Measurements from ENCODE around the gene OSBPL3.
A peak's percentile ranks its signal among the peaks of the same experiment; 100 is the strongest.

OSBPL3 gene

GRCh38 chr7:24980534-24981170 lies 674 bp upstream of the OSBPL3 start:
- no peak for DNase-seq (ENCODE audit: low read depth in 2 of 2)

GRCh38 chr7:24979470-24979862 lies 512 bp downstream of the OSBPL3 start:
- peak; percentile 68 to 70 for DNase-seq (ENCODE audit: low read depth in 2 of 2)

GRCh38 chr7:24978843-24979469 lies 1.0 kb downstream of the OSBPL3 start:
- no peak for DNase-seq (ENCODE audit: low read depth in 2 of 2)

DNA sequence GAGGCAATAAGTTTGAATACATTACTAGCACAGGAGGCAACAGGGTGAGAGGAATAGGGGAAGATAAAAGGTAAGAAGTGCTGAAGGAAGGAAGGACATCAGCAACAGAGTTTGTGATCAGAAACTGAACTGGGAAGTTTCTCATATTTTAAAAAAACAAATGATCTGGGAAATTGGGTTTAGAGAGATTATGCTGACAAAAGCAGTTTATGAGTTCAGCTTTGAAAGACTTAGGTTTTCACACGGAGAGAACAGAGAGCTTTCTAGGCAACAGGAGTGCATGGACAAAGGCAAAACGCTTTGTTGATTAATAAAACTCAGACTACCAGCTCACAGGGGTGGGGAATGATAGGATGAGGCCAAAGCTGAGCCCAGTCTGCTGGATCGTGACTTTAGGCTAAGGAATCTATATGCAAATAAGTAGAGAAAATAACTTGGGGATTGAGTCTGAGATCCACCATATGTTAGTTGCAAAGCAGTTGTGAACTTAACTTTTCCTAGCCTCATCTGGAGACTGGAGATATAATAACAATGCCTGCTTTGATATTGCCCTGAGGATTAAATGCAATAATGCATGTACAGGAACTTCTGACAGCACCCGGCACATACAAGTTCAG lies 4.2 kb downstream of the OSBPL3 start:
- no peak for DNase-seq (ENCODE audit: low read depth in 2 of 2)

DNA sequence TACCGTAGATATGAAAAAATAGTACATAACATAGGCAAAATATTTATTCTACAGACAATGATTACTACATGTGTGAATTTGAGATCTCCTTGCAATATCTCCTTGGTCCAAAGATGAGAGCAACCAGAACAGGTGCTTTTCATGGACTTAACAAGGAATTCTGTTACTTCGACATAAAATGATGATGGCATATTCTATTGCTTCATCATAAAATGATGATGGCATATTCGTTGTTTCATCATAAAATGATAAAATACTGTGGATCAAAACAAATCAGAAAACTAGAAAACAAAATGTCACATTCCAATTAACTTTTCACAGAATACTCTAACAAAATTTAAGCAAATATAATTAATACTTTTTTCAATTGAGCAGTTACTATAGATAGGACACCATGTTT lies 4.8 kb downstream of the OSBPL3 start:
- no peak for DNase-seq (ENCODE audit: low read depth in 2 of 2)

GRCh38 chr7:24974026-24974832 lies 5.7 kb downstream of the OSBPL3 start:
- no peak for DNase-seq (ENCODE audit: low read depth in 2 of 2)

- no peak for DNase-seq (ENCODE audit: low read depth in 2 of 2)
Observed at GRCh38 chr7:24972991-24973390, 7.0 kb downstream of the OSBPL3 start.

DNA sequence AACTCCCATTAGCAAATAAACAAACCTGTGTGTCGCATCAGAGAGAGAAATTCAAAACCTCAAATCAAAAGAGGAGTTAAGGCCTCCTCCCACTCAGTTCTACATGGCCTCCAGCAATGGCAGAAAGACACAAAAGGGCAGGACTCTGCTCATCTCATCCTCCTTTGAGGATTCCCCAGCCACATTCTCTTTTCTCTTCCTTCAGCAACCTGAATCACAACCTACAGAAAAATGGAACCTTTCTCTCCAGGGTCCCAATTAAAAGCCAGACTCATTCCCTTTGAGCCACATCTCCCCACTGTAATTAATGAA lies 7.9 kb downstream of the OSBPL3 start:
- no peak for DNase-seq (ENCODE audit: low read depth in 2 of 2)

- DNase-seq (ENCODE audit: low read depth in 2 of 2), result no peak
Observed at GRCh38 chr7:24971333-24972165, 8.4 kb downstream of the OSBPL3 start.

DNA sequence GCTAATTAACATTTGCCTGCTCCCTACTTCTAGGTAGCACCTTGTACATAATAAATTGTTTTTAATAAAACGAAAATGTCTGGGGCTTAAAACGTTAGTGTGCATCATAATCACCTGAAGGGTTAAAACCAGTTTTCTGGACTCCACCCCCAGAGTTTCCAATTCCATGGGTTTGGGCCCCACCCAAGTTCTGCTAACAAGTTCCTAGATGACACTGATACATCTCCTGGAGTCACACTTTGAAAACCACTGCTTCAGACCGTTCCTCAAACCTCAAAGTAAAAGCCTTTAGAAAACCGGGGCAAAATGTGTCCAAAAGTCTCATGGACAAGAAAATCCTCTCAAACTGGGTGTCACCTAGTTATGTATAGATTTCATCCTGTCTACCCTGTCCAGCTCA lies 9.3 kb downstream of the OSBPL3 start:
- DNase-seq (ENCODE audit: low read depth in 2 of 2), result no peak

- no peak for DNase-seq (ENCODE audit: low read depth in 2 of 2)
Observed at GRCh38 chr7:24968165-24968564, 11.8 kb downstream of the OSBPL3 start.

DNA sequence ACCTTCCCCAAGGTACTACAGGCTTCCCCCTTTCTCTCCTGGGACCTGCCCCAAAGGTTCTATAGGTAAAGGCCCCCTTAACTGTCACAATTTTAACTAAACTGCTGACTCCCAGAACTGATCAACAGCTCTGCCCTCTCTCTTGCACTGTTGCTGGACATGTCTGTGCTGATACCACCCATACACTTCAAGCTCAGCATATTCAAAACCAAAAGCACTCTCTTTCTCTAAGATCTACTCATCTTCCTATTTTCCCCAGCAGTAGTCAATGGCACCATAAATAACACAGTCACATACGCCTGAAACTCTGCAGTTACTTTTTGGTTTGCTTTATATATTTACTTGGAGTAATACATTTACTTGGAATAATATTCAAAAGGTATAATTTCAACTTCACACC lies 12.3 kb downstream of the OSBPL3 start:
- DNase-seq (ENCODE audit: low read depth in 2 of 2), result no peak

- no peak for DNase-seq (ENCODE audit: low read depth in 2 of 2)
Observed at GRCh38 chr7:24966802-24967201, 13.2 kb downstream of the OSBPL3 start.

DNA sequence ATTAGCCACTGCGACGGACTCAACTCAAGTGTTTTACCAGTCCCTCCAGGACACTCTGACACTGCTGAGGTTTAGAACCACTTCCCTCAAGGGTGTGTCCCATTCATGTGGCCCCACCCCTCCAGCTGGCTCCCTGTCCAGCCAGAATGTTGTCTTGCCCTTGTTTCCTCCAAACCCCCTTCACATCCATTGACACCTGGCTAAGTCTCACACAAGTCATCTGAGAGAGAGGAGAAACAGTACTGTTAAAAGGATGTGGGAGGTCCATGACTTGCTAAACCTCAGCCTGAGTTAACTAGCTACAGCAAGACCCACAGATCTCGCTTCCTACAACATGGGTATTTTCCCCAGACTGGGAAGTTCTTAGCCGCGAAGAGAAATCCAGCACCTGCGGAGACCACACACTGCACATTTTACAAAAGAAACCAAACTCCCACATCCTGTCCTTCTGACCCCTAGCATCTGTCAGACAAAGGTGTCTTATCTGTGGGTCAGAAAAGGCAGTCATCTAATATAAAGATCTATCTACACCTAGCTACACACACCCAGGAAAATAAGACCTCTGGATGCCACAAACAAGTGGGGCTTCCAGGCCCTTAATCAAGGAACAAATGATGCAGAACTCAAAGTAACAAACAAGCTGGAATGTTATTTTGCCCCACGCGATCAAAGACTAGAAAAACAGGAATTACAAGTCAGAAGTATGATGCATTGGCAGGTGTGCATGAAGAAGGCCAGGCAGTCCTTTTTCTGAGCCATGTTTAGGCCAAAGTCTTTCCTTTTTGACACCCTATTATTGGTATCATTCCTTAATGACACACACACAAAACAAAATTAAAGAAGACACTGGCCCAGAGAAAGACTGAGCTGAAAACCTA lies 13.9 kb downstream of the OSBPL3 start:
- no peak for DNase-seq (ENCODE audit: low read depth in 2 of 2)

- DNase-seq (ENCODE audit: low read depth in 2 of 2), result no peak
Observed at GRCh38 chr7:24964191-24964590, 15.8 kb downstream of the OSBPL3 start.

DNA sequence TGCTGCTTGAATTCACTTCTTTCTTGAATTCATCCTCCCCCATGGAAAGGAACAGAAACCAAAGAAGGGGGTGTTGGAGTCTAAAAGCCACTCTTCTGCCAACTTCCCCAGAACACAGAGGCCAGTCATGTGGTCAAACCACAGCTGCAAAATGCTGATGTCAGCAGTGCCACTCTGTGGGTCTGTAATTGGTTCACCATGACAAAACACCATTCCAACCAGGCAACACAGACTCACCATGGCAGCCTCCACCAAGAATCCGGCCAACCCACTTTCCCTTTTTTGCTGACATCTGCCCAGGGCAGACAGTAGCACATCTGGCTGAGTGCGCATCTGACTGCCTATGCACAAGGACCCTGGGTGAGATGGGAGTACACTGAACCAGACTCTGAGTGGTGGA lies 16.8 kb downstream of the OSBPL3 start:
- peak in 1 of 2 donors; percentile 23 for DNase-seq (ENCODE audit: low read depth in 2 of 2)

GRCh38 chr7:24962418-24962962 lies 17.5 kb downstream of the OSBPL3 start:
- DNase-seq (ENCODE audit: low read depth in 2 of 2), result no peak

GRCh38 chr7:24959735-24960485 lies 20.1 kb downstream of the OSBPL3 start:
- DNase-seq (ENCODE audit: low read depth in 2 of 2), result no peak

DNA sequence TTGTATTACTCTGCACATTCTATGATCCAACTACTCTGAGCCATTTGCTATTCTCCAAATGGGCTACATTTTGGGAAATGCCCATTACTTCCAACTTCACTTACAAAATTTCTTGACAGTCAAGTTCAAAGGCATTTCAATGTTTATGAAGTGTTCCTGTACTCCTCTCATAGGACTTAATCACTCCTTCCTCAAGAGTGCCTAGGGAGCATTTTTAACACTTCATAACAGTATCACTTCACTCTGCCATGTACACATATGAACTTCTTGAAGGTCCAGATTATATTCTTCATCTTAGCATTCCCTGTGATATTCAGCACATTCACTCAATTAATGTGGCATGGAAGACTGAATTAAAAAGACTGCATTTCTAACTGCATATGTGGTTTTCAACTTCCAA lies 21.6 kb downstream of the OSBPL3 start:
- no peak for DNase-seq (ENCODE audit: low read depth in 2 of 2)

DNA sequence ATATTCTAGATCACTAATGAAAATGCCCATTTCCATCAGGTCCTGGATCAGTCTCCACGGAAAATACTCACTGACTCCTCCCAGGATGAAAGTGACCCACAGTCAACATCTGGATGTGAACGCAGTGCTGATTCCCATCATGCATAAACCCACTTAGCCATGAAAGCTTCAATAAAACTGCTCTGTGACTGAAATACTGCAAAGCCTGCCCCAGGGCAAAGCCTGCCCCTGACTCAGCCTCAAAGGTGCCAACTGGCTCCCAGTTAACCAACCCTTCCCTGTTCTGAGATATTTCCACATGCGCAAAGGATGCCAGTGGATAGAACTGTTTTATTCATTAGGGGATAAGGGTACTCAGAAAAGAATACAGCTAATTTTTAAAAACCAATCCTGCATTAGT lies 24.0 kb downstream of the OSBPL3 start:
- no peak for DNase-seq (ENCODE audit: low read depth in 2 of 2)

Measured in stimulated activated CD8-positive, alpha-beta memory T cell treated with anti-CD3 and anti-CD28 coated beads, Interleukin-2, amount 100 ng/mL, for 48 hours (primary cell).